ENCODE data around the gene SLC33A1. TPM values are rescaled to one million over a fixed set of nuclear protein-coding genes. Genes with fewer than 3 reads are reported as not detected.
"Not testable (repeated sequence)": the region's sequence is repeated elsewhere in the genome, so short reads cannot be mapped to it uniquely, and the experiment has no call there.

The SLC33A1 gene
- total RNA-seq, 2 donors from 2014 or later, result 22.3 to 24.6 TPM

GRCh38 chr3:155889212-155889611, 35.0 kb upstream of the SLC33A1 start:
- no peak for TF ChIP-seq CTCF (IDR thresholded peaks at IDR 0.05)
- peaks cover 0 to 13% of the 10 kb centered on the region in 2 donors for H3K4me1 ChIP-seq
- no peak overlapping the region for H3K27ac ChIP-seq
- H3K27me3 ChIP-seq, result no peaks in the 10 kb centered on the region
- DNase-seq (ENCODE audit: low spot score), result no peak
- peaks cover 5% of the 10 kb centered on the region for H3K36me3 ChIP-seq
- H3K9me3 ChIP-seq, result no peaks in the 10 kb centered on the region
- H3K4me3 ChIP-seq, result no peak overlapping the region

- no peak overlapping the region for H3K27ac ChIP-seq
- H3K36me3 ChIP-seq, result no peaks in the 10 kb centered on the region
Measured at GRCh38 chr3:155886915-155887314, 32.7 kb upstream of the SLC33A1 start.

GRCh38 chr3:155886348-155886747, 32.1 kb upstream of the SLC33A1 start:
- H3K36me3 ChIP-seq; H3K9me3 ChIP-seq; H3K4me3 ChIP-seq; H3K27me3 ChIP-seq; H3K27ac ChIP-seq; DNase-seq (ENCODE audit: low spot score): not testable (repeated sequence)
- H3K4me1 ChIP-seq, result peaks cover 0 to 19% of the 10 kb centered on the region in 2 donors

More at GRCh38 chr3:155886915-155887314, 32.7 kb upstream of the SLC33A1 start:
- Histone ChIP-seq H3K27me3 (no peaks in the 10 kb centered on the region), H3K4me1 (peaks cover 0 to 14% of the 10 kb centered on the region in 2 donors), H3K9me3 (no peaks in the 10 kb centered on the region), H3K4me3 (no peak overlapping the region)
- no peak for DNase-seq (ENCODE audit: low spot score)
- TF ChIP-seq CTCF (IDR thresholded peaks at IDR 0.05), result no peak

- H3K36me3 ChIP-seq, result no peaks in the 10 kb centered on the region
- H3K9me3 ChIP-seq, result no peaks in the 10 kb centered on the region
Measured at GRCh38 chr3:155885292-155885691, 31.1 kb upstream of the SLC33A1 start.

GRCh38 chr3:155884292-155884691, 30.1 kb upstream of the SLC33A1 start:
- Histone ChIP-seq H3K9me3 (no peaks in the 10 kb centered on the region), H3K4me1 (peaks cover 0 to 7% of the 10 kb centered on the region in 2 donors), H3K27ac (no peak overlapping the region), H3K4me3 (no peak overlapping the region), H3K27me3 (no peaks in the 10 kb centered on the region), H3K36me3 (no peaks in the 10 kb centered on the region)
- TF ChIP-seq CTCF (IDR thresholded peaks at IDR 0.05), result peak in 1 of 2 donors; percentile 13
- no peak for DNase-seq (ENCODE audit: low spot score)

More at GRCh38 chr3:155885292-155885691, 31.1 kb upstream of the SLC33A1 start:
- Histone ChIP-seq H3K4me1 (peaks cover 0 to 12% of the 10 kb centered on the region in 2 donors), H3K27me3 (no peaks in the 10 kb centered on the region), H3K27ac (no peak overlapping the region), H3K4me3 (no peak overlapping the region)
- no peak for TF ChIP-seq CTCF (IDR thresholded peaks at IDR 0.05)
- no peak for DNase-seq (ENCODE audit: low spot score)

GRCh38 chr3:155880286-155880685, 26.1 kb upstream of the SLC33A1 start:
- no peaks in the 10 kb centered on the region for H3K27me3 ChIP-seq
- no peak for TF ChIP-seq CTCF (IDR thresholded peaks at IDR 0.05)

More at GRCh38 chr3:155880286-155880685, 26.1 kb upstream of the SLC33A1 start:
- no peak for DNase-seq (ENCODE audit: low spot score)
- H3K27ac ChIP-seq, result no peak overlapping the region
- no peaks in the 10 kb centered on the region for H3K36me3 ChIP-seq
- H3K4me1 ChIP-seq, result peaks cover 0 to 20% of the 10 kb centered on the region in 2 donors
- H3K9me3 ChIP-seq, result no peaks in the 10 kb centered on the region
- H3K4me3 ChIP-seq, result no peak overlapping the region
